HG03469 (cell line): ENCODE measurements around the gene PASK.

ENCODE experiments used
- ATAC-seq: cut with Tn5 transposase; IDR thresholded peaks from one replicate; pipeline ENCODE4 v1.9.1; 2021; ENCODE audit warnings: mild to moderate bottlenecking, moderate library complexity, moderate number of reproducible peaks; ENCODE audit not compliant: unreplicated experiment

The PASK gene

DNA sequence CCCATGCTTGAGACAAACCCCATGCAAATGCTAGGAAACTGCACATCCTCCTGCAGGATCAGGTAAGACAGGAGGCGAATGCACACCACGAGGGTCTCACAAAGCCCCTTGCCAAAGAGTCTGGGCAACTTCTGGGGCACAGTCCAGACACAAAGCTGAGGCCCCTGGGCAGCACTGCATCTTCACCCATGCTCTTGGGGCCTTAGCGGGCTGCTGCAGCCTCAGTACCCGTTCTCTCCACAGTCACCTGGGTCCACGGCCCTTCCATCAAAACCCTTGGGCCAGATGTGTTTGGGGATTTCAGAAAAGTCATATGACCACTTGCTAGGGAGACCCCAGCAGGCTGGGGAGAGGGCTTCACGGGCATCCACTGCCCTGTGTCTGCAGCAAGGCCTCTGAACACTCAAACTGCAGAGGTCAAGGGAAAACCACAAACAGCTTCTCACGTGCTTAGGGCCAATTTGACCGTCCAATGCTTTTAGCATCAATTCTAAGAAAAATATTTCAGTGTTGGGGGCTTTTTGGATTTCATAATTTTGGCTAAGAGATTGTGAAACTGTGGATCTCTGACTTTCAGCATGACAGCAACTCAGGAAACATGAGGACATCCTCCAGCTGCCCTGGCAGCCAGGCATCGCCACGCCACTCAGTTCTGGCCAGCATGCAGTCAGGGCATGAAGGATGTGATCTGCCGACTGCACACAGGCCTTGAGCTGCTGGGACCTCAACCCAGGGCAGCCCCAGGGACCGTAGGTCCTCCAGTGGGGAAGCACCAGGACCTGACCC lies 20.0 kb downstream of the PASK start:
- ATAC-seq = no peak

DNA sequence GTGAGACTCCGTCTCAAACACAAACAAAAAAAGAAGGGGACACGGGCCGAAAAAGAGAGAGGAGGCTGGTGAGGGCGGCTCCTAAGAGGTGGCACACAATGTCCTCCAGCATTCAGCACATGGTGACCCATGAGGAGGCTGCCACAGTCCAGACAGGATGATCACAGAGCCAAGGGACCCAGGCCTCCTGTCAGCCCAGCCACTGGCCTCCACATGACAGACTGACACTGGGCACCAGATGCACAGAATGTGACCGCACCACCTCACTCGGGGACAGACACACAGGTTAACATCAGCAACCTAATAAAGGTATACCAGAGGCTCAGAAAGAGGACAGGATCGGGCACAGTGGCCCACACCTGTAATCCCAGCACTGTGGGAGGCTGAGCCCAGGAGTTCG lies 21.0 kb downstream of the PASK start:
- ATAC-seq = no peak

GRCh38 chr2:241126771-241127202 lies 22.5 kb downstream of the PASK start:
- no peak for ATAC-seq

- ATAC-seq = no peak
Measured at GRCh38 chr2:241126201-241126611, 23.1 kb downstream of the PASK start.

GRCh38 chr2:241125626-241126025 lies 23.6 kb downstream of the PASK start:
- ATAC-seq = no peak

DNA sequence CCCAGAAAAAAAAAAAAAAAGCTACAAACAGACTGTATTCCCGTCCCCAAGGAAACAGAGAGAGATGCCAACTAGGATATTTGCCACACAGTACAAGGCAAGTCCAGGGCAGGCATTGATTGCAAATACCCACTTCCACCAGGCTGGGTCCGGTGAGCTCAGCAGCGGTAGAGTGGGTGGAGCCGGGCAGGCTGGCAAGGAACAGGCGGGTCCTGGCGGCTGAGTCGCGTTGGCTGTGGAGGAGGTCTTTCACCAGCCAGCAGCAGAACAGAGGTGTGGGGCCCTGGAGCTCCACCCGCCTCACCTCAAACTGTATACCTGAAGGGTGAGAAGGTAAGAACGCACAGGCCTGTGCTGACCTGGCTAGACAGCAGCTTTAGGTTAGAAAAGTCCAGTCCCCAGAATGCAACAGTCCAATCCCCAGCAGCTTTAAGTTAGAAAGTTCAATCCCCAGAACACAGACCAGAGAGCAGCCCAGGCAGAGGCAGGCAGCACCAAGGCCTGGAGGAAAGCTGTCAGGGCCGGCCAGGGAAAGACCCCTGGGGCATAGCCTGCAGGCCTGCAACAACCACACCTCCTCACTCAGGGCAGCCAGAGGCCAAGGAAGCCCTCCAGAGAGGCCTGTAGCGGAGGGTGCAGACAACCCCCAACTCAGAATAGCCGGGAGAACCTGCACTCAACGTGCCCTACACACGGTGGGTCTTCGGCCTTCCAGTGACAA lies 25.3 kb downstream of the PASK start:
- no peak for ATAC-seq

GRCh38 chr2:241122376-241123002 lies 26.8 kb downstream of the PASK start:
- no peak for ATAC-seq

GRCh38 chr2:241121008-241121407 lies 28.3 kb downstream of the PASK start:
- ATAC-seq = no peak

GRCh38 chr2:241120440-241120839 lies 28.8 kb downstream of the PASK start:
- no peak for ATAC-seq

- ATAC-seq = no peak
Measured at GRCh38 chr2:241118737-241119505, 30.4 kb downstream of the PASK start.

GRCh38 chr2:241116606-241117560 lies 32.4 kb downstream of the PASK start:
- no peak for ATAC-seq

GRCh38 chr2:241115361-241115760 lies 33.9 kb downstream of the PASK start:
- ATAC-seq = no peak

DNA sequence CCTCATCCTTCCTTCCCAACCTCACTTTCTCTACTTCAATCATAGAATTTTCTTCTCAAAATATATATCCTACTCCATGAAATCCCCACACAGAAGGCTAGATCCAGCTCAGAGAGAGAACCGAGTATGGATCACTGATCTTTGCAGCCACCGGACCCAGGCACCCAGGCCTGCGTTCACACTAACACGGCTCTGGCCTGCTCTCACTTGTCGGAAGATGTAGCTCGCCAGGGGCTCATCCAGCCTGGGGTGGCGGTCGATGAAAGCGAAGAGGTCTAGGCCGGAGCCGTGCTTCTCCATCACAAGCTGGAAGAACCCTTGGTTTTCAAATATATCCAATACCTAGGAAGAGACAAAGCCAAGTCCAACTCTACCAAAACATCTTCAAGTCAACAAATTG lies 34.4 kb downstream of the PASK start:
- ATAC-seq = no peak

GRCh38 chr2:241112592-241112991 lies 36.7 kb downstream of the PASK start:
- ATAC-seq = no peak

- ATAC-seq = no peak
Measured at GRCh38 chr2:241112046-241112445, 37.2 kb downstream of the PASK start.

GRCh38 chr2:241111440-241111805 lies 37.8 kb downstream of the PASK start:
- no peak for ATAC-seq

GRCh38 chr2:241110607-241111439 lies 38.4 kb downstream of the PASK start:
- ATAC-seq = no peak

- ATAC-seq = no peak
Measured at GRCh38 chr2:241110089-241110606, 39.1 kb downstream of the PASK start.
